Tibial artery (tissue), 4 donors: ENCODE measurements around the gene SYNGR3.

ENCODE experiments used
- DNase-seq, 2 donors: peaks; one replicate each; pipeline ENCODE4 v3.0.0-alpha.2; 2019
- H3K27ac ChIP-seq, 2 donors: fragments of 200-600 bp; sonication (generic) in 1 of 2; 1 replicate in 1 of 2; 2 replicates in 1 of 2; pipeline ENCODE4 v1.5.1; 2018 to 2019; ENCODE audit warnings: mild to moderate bottlenecking in 1 of 2
- H3K27me3 ChIP-seq, 2 donors: fragments of 200-600 bp; sonication (generic) in 1 of 2; one replicate each; pipeline versions ENCODE4 v1.5.1 to v1.6.0; 2016 to 2019
- H3K36me3 ChIP-seq, 3 donors: fragments of 200-600 bp; sonication (generic) in 2 of 3; one replicate each; pipeline ENCODE4 v1.5.1; 2016 to 2019; ENCODE audit warnings: mild to moderate bottlenecking in 2 of 3
- H3K4me1 ChIP-seq, 4 donors: fragments of 200-600 bp; sonication (generic) in 2 of 4; 1 replicate in 3 of 4; 2 replicates in 1 of 4; pipeline ENCODE4 v1.5.1; 2016 to 2019
- H3K4me3 ChIP-seq, 2 donors: fragments of 200-600 bp; sonication (generic) in 1 of 2; 1 replicate in 1 of 2; 2 replicates in 1 of 2; pipeline ENCODE4 v1.5.1; 2018 to 2019; ENCODE audit warnings: mild to moderate bottlenecking in 2 of 2
- H3K9me3 ChIP-seq, 3 donors: fragments of 200-600 bp; sonication (generic) in 1 of 3; one replicate each; pipeline ENCODE4 v1.5.1; 2016 to 2019
- intact Hi-C: fragments of 100-400 bp; cut with DNase I; formaldehyde crosslinking; loops from one replicate; pipeline ENCODE4 v1.15.0; 2023; ENCODE audit warnings: low total_unique reads
- TF ChIP-seq, protein P1 (sequence below), 2 experiments: fragments of 200-600 bp in 1 of 2; fragments of 450-650 bp in 1 of 2; IDR thresholded peaks; one replicate each; pipeline ENCODE4 v1.5.1; 2017 to 2019; ENCODE audit warnings: antibody characterized with exemption in 2 of 2, mild to moderate bottlenecking in 1 of 2, moderate library complexity in 1 of 2

Gene SYNGR3

DNA sequence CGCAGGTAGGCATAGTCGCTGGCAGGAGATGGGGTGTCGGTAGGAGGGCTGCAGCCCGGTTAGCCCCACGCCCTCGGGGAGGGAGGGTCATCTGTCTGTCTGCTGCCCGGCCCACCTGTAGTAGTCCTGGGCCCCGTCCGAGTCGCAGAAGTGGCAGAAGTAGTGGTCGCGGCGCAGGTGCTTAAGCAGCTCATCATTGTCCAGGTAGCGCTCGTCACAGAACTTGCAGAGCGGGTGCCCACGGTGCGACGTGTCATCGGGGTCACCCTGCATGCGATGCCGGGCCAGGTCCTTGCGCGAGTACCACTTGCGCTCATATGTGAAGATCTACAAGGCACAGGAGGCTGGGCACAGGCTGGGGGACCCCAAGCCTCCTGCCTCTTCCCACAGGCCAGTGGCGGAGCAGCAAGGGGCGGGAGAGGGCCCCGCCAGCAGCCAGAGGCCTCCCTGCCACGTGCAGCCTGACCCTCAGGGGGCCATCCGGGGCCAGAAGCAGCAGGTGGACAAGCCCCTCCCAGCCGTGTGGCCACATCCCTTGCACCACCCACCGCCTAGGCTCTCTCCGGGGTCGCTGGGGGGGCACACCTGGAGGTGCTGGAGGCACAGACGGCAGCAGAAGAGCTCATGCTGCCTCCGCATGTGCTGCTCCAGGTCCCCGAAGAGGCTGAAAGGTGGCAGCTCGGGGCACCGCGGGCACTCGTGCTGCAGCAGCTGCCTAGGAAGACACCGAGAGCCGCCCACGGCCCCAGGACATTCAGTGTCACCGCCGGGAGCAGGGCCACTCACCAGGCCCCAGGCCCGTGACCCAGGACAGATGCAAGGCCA, 12.8 kb downstream of the SYNGR3 start:
- no peak for DNase-seq
- intact Hi-C loops, result no loop called here
- Histone ChIP-seq H3K4me1 (peaks cover 0 to 42% (median 36%) of the 10 kb centered on the region in 4 donors), H3K4me3 (no peak overlapping the region), H3K27ac (no peak overlapping the region), H3K27me3 (no peaks in the 10 kb centered on the region), H3K9me3 (no peaks in the 10 kb centered on the region), H3K36me3 (peaks cover 53 to 67% (median 59%) of the 10 kb centered on the region in 3 donors)
- TF ChIP-seq, protein P1, sequence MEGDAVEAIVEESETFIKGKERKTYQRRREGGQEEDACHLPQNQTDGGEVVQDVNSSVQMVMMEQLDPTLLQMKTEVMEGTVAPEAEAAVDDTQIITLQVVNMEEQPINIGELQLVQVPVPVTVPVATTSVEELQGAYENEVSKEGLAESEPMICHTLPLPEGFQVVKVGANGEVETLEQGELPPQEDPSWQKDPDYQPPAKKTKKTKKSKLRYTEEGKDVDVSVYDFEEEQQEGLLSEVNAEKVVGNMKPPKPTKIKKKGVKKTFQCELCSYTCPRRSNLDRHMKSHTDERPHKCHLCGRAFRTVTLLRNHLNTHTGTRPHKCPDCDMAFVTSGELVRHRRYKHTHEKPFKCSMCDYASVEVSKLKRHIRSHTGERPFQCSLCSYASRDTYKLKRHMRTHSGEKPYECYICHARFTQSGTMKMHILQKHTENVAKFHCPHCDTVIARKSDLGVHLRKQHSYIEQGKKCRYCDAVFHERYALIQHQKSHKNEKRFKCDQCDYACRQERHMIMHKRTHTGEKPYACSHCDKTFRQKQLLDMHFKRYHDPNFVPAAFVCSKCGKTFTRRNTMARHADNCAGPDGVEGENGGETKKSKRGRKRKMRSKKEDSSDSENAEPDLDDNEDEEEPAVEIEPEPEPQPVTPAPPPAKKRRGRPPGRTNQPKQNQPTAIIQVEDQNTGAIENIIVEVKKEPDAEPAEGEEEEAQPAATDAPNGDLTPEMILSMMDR (IDR thresholded peaks at IDR 0.05), result no peak

DNA sequence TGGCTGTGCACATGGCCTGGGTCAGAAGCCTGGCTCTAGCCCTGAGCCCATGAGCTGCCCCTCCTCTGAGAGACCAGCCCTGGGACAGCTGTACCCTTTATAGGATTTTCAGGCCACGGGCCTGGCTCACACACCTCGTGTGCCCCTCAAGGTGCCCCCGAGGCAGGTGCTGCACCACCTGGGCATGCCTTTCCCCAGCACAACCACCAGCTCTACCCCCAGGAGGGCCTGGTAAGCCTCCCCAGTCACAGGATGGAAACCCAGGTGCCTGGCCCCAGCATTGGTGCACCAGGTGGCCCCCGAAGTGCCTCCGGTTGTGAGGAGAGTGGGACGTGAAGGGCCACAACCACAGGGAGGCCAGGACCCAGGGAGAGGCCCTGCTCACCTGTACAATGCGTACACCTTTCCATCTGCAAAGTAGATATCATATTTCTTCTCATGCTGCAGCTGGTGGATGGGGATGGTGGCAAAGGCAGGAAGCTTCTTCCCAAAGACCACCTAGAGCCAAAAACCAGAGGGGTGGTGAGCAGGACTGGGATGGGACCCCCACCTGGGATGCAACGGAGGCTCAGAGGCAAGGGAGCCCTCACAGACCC, 13.6 kb downstream of the SYNGR3 start:
- H3K9me3 ChIP-seq, result no peaks in the 10 kb centered on the region
- TF ChIP-seq, protein P1 (IDR thresholded peaks at IDR 0.05), result no peak
- no peak overlapping the region for H3K4me3 ChIP-seq
- no peak overlapping the region for H3K27ac ChIP-seq
- peaks cover 0 to 49% (median 44%) of the 10 kb centered on the region in 4 donors for H3K4me1 ChIP-seq
- intact Hi-C loops, result no loop called here
- H3K36me3 ChIP-seq, result peaks cover 47 to 60% (median 52%) of the 10 kb centered on the region in 3 donors
- DNase-seq, result no peak
- no peaks in the 10 kb centered on the region for H3K27me3 ChIP-seq

DNA sequence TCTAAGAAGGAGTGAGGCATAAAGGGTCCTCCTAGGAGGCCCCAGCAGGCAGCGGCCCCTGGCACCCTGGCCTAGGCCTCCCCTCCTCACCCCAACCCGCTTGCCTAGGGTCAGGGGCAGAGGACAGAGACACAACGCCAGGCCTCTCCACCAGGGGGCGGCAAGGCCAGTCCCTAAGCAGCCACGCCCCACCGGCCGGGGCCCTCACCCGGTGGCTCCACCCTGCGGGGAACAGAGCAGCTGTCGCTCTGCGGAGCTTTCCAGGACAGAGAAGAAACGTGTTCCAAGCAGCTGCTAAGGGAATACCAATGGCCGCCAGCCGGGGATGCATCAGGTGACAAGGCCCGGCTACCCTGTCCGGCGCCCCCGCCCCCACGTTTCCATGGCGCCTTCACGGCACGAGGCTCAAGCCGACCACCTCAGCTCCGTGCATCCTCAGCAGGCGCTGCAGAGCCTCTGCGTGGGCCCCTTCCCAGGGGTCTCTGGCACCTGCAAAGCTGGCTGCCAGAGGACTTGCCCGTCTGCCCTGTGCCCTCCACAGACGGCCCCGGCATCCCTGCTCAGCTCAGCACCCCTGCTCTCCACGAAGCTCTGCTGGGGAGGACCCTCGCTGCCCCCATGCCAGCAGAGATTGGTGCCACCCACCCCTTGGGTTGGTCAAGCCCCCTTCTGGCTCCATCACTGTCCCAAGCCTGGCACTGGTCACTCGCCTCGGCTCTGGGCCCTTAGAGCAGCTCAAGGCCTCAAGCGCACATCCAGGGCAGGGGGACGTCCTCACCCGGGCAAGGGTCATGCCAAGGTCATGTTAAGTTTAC, 14.3 kb downstream of the SYNGR3 start:
- H3K36me3 ChIP-seq, result peaks cover 40 to 53% (median 45%) of the 10 kb centered on the region in 3 donors
- H3K27ac ChIP-seq, result no peak overlapping the region
- TF ChIP-seq, protein P1 (IDR thresholded peaks at IDR 0.05), result peak; percentile 71 to 81
- no peak overlapping the region for H3K4me3 ChIP-seq
- intact Hi-C loops, result no loop called here
- peak; percentile 77 to 85 for DNase-seq
- H3K9me3 ChIP-seq, result no peaks in the 10 kb centered on the region
- no peaks in the 10 kb centered on the region for H3K27me3 ChIP-seq
- H3K4me1 ChIP-seq, result peaks cover 0 to 54% (median 50%) of the 10 kb centered on the region in 4 donors

DNA sequence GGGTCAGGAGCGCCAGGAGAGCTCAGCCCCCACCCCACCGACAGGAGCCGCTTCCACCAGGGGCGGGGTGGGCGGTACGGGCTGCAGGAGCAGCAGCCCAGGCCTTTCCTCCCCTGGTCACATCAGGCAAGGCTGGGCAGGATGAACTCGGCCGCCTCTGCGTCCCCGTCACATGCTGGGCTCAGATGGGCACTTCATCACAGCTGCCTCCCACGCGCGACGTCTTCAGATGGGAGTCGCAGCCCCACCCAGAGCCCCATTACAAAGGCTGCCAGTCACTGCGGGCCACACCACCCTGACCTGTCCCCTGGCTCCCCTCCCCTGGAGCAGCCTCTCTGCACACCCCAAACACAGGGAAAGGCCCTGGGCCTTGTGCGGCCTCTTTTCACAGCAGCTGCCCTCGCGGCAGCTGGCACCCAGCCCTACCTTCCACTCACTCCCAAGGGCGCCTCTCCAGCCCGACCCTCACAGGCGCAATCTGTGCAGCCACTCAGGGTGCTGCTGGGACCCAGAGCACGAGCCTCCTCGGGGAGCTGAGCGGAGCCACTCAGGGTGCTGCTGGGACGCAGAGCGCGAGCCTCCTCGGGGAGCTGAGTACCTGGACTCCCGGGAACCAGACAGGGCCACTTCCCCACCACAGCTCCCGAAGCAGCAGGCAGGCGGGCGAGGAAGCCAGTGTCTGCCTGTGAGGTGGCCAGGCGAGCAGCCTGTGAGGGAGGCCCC, 15.2 kb downstream of the SYNGR3 start:
- peaks cover 0 to 55% (median 52%) of the 10 kb centered on the region in 4 donors for H3K4me1 ChIP-seq
- H3K4me3 ChIP-seq, result no peak overlapping the region
- intact Hi-C loops, result no loop called here
- H3K36me3 ChIP-seq, result peaks cover 31 to 44% (median 35%) of the 10 kb centered on the region in 3 donors
- DNase-seq, result no peak
- H3K27me3 ChIP-seq, result no peaks in the 10 kb centered on the region
- no peaks in the 10 kb centered on the region for H3K9me3 ChIP-seq
- TF ChIP-seq, protein P1 (IDR thresholded peaks at IDR 0.05), result no peak
- no peak overlapping the region for H3K27ac ChIP-seq

DNA sequence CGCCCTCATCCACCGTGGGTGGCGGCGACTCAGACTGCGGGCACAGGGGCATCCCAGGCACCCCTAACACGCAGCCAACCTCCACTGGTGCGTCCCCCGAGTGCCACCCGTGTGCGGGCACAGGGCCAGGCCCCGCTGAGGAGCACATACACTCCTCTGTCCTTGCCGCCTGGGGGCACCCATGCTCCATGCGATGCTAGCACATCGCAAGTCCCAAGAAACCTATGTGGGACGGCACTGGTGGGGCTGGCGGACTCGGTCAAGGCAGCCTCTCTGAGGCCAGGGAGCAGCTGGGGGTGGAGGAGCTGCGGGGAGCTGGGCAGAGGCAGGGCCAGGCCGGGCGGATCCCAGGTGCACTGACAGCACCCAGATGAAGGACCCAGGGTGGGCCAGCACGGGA, 15.9 kb downstream of the SYNGR3 start:
- Histone ChIP-seq H3K27me3 (no peaks in the 10 kb centered on the region), H3K9me3 (no peaks in the 10 kb centered on the region), H3K4me3 (no peak overlapping the region), H3K4me1 (peaks cover 0 to 62% (median 59%) of the 10 kb centered on the region in 4 donors), H3K27ac (no peak overlapping the region), H3K36me3 (peaks cover 27 to 37% (median 29%) of the 10 kb centered on the region in 3 donors)
- DNase-seq, result no peak
- TF ChIP-seq, protein P1 (IDR thresholded peaks at IDR 0.05), result no peak
- intact Hi-C loops, result no loop called here
